Measurements from ENCODE around the gene GCSAML. TPM values are rescaled to one million over a fixed set of nuclear protein-coding genes. Genes with fewer than 3 reads are reported as not detected.
A peak's percentile ranks its signal among the peaks of the same experiment; 100 is the strongest.
"Not testable (repeated sequence)": the region's sequence is repeated elsewhere in the genome, so short reads cannot be mapped to it uniquely, and the experiment has no call there.

GCSAML gene
- total and polyA plus RNA-seq, 11 donors = 0.04 to 0.34 (median 0.07) TPM; not detected in 6

DNA sequence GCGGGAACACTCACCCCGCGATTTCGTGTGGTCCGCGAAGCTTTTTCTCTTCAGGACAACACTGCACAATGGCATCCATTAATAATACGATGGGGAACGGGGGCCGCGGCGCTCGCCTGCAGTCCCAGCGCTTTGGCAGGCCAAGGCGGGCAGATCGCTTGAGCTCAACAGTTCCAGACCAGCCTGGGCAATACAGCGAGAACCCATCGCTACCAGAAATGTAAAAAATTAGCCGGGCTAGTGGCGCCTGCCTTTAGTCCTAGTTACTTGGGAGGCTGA is 30.4 kb upstream of the GCSAML start:
- peak overlapping the region in 1 of 12 donors; percentile 19 for H3K4me3 ChIP-seq
- WGBS, 4 donors = 74 to 82% (median 77%) methylated on average over 17 to 19 of the region's 19 CpGs
- no peaks in the 10 kb centered on the region for H3K9me3 ChIP-seq
- peaks cover 0 to 17% (median 0%) of the 10 kb centered on the region in 9 donors for H3K27me3 ChIP-seq
- intact Hi-C loops (cut with DNase I) = no loop called here
- no peak for DNase-seq
- H3K36me3 ChIP-seq = no peaks in the 10 kb centered on the region
- H3K4me1 ChIP-seq = no peaks in the 10 kb centered on the region
- no peak for ATAC-seq
- TF ChIP-seq POLR2A (IDR thresholded peaks at IDR 0.05) = no peak
- TF ChIP-seq, protein P1, sequence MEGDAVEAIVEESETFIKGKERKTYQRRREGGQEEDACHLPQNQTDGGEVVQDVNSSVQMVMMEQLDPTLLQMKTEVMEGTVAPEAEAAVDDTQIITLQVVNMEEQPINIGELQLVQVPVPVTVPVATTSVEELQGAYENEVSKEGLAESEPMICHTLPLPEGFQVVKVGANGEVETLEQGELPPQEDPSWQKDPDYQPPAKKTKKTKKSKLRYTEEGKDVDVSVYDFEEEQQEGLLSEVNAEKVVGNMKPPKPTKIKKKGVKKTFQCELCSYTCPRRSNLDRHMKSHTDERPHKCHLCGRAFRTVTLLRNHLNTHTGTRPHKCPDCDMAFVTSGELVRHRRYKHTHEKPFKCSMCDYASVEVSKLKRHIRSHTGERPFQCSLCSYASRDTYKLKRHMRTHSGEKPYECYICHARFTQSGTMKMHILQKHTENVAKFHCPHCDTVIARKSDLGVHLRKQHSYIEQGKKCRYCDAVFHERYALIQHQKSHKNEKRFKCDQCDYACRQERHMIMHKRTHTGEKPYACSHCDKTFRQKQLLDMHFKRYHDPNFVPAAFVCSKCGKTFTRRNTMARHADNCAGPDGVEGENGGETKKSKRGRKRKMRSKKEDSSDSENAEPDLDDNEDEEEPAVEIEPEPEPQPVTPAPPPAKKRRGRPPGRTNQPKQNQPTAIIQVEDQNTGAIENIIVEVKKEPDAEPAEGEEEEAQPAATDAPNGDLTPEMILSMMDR (IDR thresholded peaks at IDR 0.05) = no peak
- H3K27ac ChIP-seq = no peak overlapping the region

DNA sequence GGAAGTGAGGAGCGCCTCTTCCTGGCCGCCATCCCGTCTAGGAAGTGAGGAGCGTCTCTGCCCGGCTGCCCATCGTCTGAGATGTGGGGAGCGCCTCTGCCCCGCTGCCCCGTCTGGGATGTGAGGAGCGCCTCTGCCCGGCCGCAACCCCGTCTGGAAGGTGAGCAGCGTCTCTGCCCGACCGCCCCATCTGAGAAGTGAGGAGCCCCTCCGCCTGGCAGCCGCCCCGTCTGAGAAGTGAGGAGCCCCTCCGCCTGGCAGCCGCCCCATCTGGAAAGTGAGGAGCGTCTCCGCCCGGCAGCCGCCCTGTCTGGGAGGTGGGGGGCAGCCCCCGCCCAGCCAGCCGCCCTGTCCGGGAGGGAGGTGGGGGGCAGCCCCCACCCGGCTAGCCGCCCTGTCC is 27.0 kb upstream of the GCSAML start:
- 92 to 93% (median 93%) methylated on average over 14 to 27 of the region's 30 CpGs; no CpG with 5 or more reads in 1 of the 4 donors for WGBS, 4 donors
- ATAC-seq; H3K36me3 ChIP-seq; H3K27ac ChIP-seq; H3K4me1 ChIP-seq; intact Hi-C loops (cut with DNase I); H3K4me3 ChIP-seq; DNase-seq; H3K9me3 ChIP-seq: not testable (repeated sequence)
- H3K27me3 ChIP-seq = peaks cover 0 to 17% (median 0%) of the 10 kb centered on the region in 9 donors

DNA sequence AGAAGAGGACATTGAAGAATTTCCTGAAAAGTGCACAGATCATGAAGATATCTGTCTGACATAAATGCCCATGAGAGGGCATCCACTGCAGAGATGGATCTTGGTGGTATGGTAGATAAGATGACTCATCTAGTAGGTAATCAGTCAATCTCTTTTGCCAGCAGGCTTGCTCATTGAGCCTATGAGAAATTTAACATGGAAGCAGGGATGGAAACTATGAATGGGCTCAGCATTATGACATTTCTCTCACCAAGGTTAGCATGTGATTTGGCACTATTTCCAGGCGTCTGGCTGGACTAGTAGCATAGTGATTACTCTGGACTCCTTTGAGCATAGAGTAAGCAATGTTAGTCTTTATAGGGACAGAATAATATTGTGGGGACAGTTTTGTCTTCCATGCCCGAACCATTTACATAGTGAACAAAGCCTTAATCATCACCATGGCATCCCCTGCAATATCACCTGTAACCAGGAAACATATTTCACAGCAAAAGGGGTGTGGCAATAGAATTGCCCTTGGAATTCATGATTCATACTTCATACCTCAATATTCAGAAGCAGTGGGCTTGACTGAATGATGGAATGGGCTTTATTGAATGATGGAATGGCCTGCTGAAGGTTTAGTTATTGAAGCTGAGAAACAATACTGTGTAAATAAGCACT is 20.0 kb upstream of the GCSAML start:
- Histone ChIP-seq H3K36me3 (no peaks in the 10 kb centered on the region), H3K27me3 (peaks cover 0 to 19% (median 4%) of the 10 kb centered on the region in 9 donors), H3K27ac (no peak overlapping the region), H3K4me3 (no peak overlapping the region), H3K4me1 (no peaks in the 10 kb centered on the region), H3K9me3 (no peaks in the 10 kb centered on the region)
- intact Hi-C loops (cut with DNase I) = no loop called here
- no peak for ATAC-seq
- 44 to 65% (median 63%) methylated on average over 2 of the region's 2 CpGs for WGBS, 4 donors
- no peak for DNase-seq
- no peak for TF ChIP-seq POLR2A (IDR thresholded peaks at IDR 0.05)
- TF ChIP-seq, protein P1 (IDR thresholded peaks at IDR 0.05) = no peak

DNA sequence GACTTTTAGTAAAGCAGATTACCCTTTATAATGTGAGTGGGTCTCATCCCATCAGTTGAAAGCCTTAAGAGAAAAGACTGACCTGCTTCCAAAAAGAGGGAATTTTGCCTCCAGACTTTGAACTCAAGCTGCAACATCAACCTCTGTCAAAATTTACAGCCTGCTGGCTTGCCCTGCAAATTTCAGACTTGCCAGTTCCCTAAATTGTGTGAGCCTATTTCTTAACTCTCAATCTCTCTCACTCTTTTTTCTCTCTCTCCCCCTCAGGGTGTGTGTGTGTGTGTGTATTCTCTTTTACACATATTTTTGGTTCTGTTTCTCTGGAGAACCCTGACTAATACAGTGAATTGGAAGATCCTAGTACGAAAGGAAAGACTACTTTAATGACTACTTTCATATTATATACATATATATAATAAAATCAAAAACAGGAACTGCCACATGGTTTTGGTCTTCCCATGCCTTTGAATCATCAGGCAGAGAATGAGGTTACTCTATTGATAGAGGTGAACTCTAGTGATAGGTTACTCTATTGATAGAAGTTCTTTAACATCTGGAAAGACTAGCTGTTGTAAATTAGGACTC is 19.1 kb upstream of the GCSAML start:
- WGBS, 4 donors = 76 to 87% (median 81%) methylated on average over 1 of the region's 1 CpG
- Histone ChIP-seq H3K9me3 (no peaks in the 10 kb centered on the region), H3K36me3 (no peaks in the 10 kb centered on the region), H3K4me1 (no peaks in the 10 kb centered on the region), H3K27ac (no peak overlapping the region), H3K27me3 (peaks cover 0 to 19% (median 4%) of the 10 kb centered on the region in 9 donors), H3K4me3 (no peak overlapping the region)
- intact Hi-C loops (cut with DNase I) = no loop called here
- ATAC-seq (no peak), DNase-seq (no peak)
- TF ChIP-seq, protein P1 (IDR thresholded peaks at IDR 0.05) = no peak
- TF ChIP-seq POLR2A (IDR thresholded peaks at IDR 0.05) = no peak
